ENCODE data around the gene STK33.

DNA sequence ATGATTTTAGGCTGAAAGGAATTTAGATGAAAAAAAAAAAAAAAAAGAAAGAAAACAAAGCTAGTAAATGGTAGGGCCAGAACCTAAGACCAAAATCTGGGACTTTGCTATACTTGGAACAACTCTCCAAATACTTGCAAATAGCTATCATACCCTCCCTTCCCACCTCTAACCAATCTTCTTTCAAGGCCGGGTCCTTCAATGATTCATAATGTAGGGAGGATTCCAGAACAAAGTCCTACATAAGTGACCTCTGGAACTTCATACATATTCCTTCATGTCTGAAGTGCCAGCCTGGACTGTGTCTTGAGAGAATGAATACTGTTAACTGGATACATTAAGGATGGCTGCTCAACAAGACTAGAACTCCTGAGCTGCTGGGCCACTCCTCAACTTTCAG is 9.9 kb downstream of the STK33 start:
- TF ChIP-seq, protein P1, sequence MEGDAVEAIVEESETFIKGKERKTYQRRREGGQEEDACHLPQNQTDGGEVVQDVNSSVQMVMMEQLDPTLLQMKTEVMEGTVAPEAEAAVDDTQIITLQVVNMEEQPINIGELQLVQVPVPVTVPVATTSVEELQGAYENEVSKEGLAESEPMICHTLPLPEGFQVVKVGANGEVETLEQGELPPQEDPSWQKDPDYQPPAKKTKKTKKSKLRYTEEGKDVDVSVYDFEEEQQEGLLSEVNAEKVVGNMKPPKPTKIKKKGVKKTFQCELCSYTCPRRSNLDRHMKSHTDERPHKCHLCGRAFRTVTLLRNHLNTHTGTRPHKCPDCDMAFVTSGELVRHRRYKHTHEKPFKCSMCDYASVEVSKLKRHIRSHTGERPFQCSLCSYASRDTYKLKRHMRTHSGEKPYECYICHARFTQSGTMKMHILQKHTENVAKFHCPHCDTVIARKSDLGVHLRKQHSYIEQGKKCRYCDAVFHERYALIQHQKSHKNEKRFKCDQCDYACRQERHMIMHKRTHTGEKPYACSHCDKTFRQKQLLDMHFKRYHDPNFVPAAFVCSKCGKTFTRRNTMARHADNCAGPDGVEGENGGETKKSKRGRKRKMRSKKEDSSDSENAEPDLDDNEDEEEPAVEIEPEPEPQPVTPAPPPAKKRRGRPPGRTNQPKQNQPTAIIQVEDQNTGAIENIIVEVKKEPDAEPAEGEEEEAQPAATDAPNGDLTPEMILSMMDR (conservative IDR thresholded peaks at IDR 0.05): no peak
- no peak for TF ChIP-seq EZH2 (IDR thresholded peaks at IDR 0.05; ENCODE audit: low read depth)
